ENCODE data around the gene ITGBL1. TPM values are rescaled to one million over a fixed set of nuclear protein-coding genes. Genes with fewer than 3 reads are reported as not detected.

Gene ITGBL1
- total and polyA plus RNA-seq, 2 donors: 0.38 to 2.7 TPM

DNA sequence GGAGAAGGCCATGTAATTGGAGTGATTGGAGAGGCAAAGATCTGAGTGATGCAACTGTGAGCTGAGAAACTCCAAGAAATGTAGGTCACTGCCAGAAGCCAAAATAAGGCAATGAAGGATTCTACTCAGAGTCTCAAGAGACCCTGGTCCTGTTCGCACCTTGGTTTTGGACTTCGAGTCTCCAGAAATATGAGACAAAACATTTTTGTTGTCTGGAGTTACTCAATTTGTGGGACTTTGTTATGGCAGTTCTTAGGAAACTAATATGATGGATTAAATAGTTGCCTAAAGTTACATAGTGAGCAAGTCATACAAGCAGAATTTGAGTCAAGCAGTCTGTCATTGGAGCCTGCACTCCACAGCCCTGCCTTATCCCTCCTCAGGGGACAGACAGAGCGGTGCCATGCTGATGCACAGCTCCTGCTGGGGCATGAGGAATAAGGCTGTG lies 104.2 kb downstream of the ITGBL1 start:
- WGBS: 89% methylated on average over 3 of the region's 3 CpGs
- DNase-seq (ENCODE audit: low read depth in 6 of 9, low spot score in 9 of 9): no peak
- H3K27ac ChIP-seq (ENCODE audit: low read depth in 1 of 2, low read length in 1 of 2): no peak overlapping the region
- no peaks in the 10 kb centered on the region for H3K4me1 ChIP-seq (ENCODE audit: control insufficient read depth in 2 of 2, insufficient read depth in 2 of 2, low read length in 2 of 2)
- H3K36me3 ChIP-seq (ENCODE audit: control insufficient read depth in 2 of 2, insufficient read depth in 2 of 2, low read length in 1 of 2): no peaks in the 10 kb centered on the region
- H3K27me3 ChIP-seq (ENCODE audit: control insufficient read depth in 2 of 2, insufficient read depth in 1 of 2, low read length in 1 of 2): no peaks in the 10 kb centered on the region
- no peaks in the 10 kb centered on the region for H3K9me3 ChIP-seq (ENCODE audit: control insufficient read depth in 2 of 2, insufficient read depth in 1 of 2, low read length in 1 of 2)
- H3K4me3 ChIP-seq (ENCODE audit: low read length in 2 of 2): no peak overlapping the region

DNA sequence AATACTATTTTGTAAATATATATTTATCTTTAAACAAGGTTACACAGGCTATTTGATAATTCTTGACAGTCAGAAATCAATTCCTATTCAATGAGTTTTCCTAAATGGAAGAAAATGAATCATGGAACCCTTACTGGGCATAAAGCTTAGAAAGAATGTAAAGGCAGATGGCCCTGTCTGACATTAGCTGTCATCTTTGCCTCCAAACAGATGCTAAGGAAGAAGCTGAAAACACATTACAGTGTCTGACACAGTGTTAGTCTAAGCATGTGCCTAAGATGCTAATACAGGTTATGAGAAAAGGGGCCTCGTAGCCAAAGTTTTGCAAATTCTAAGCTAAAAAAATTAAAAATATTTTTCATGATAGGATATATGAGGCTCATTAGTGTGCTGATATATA lies 112.8 kb downstream of the ITGBL1 start:
- no peak overlapping the region for H3K27ac ChIP-seq (ENCODE audit: low read depth in 1 of 2, low read length in 1 of 2)
- H3K4me1 ChIP-seq (ENCODE audit: control insufficient read depth in 2 of 2, insufficient read depth in 2 of 2, low read length in 2 of 2): no peaks in the 10 kb centered on the region
- WGBS: 90% methylated on average over 1 of the region's 1 CpG
- DNase-seq (ENCODE audit: low read depth in 6 of 9, low spot score in 9 of 9): no peak
- H3K27me3 ChIP-seq (ENCODE audit: control insufficient read depth in 2 of 2, insufficient read depth in 1 of 2, low read length in 1 of 2): no peaks in the 10 kb centered on the region
- no peaks in the 10 kb centered on the region for H3K36me3 ChIP-seq (ENCODE audit: control insufficient read depth in 2 of 2, insufficient read depth in 2 of 2, low read length in 1 of 2)
- H3K9me3 ChIP-seq (ENCODE audit: control insufficient read depth in 2 of 2, insufficient read depth in 1 of 2, low read length in 1 of 2): no peaks in the 10 kb centered on the region
- no peak overlapping the region for H3K4me3 ChIP-seq (ENCODE audit: low read length in 2 of 2)

DNA sequence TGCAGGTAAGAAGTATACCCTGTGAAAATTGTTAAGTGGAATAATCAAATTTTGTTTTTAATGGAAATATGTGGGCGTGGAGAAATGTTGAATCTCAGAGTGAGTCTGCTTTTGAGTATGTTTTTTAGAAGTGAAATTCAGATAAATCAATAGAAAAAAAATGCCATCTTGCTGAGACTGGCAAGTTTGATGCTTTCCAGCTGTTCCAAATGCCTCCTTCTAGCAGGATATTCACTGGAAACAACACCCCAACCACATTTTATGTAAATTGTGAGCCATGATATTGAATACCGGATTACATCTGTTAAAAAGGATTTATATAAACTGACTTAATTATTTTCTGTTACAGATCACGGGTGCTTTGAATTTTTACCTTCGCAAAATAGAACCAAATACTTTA lies 115.4 kb downstream of the ITGBL1 start:
- no peak overlapping the region for H3K4me3 ChIP-seq (ENCODE audit: low read length in 2 of 2)
- WGBS: 92% methylated on average over 4 of the region's 4 CpGs
- no peaks in the 10 kb centered on the region for H3K9me3 ChIP-seq (ENCODE audit: control insufficient read depth in 2 of 2, insufficient read depth in 1 of 2, low read length in 1 of 2)
- no peaks in the 10 kb centered on the region for H3K4me1 ChIP-seq (ENCODE audit: control insufficient read depth in 2 of 2, insufficient read depth in 2 of 2, low read length in 2 of 2)
- H3K36me3 ChIP-seq (ENCODE audit: control insufficient read depth in 2 of 2, insufficient read depth in 2 of 2, low read length in 1 of 2): no peaks in the 10 kb centered on the region
- no peak for DNase-seq (ENCODE audit: low read depth in 6 of 9, low spot score in 9 of 9)
- no peak overlapping the region for H3K27ac ChIP-seq (ENCODE audit: low read depth in 1 of 2, low read length in 1 of 2)
- no peaks in the 10 kb centered on the region for H3K27me3 ChIP-seq (ENCODE audit: control insufficient read depth in 2 of 2, insufficient read depth in 1 of 2, low read length in 1 of 2)

DNA sequence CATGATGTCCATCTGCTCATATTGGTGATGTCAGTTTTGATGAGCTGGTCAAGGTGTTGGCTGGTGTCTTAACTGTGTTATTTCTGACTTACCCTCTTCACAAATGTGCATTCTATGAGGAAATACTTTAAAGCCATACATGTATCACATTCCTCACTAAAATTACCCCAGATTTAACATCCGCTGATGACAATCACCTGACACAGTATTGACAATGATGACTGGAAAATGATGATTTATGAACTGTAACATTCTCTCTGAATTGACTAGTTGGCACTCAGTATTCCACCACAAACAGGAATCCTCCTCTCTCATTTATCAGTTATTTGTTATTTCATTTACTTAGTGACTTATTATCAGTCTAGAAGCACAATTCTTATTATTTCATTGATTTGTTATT lies 117.3 kb downstream of the ITGBL1 start:
- H3K4me3 ChIP-seq (ENCODE audit: low read length in 2 of 2): no peak overlapping the region
- H3K27me3 ChIP-seq (ENCODE audit: control insufficient read depth in 2 of 2, insufficient read depth in 1 of 2, low read length in 1 of 2): no peaks in the 10 kb centered on the region
- no peaks in the 10 kb centered on the region for H3K9me3 ChIP-seq (ENCODE audit: control insufficient read depth in 2 of 2, insufficient read depth in 1 of 2, low read length in 1 of 2)
- no peak overlapping the region for H3K27ac ChIP-seq (ENCODE audit: low read depth in 1 of 2, low read length in 1 of 2)
- WGBS: 94% methylated on average over 1 of the region's 1 CpG
- H3K4me1 ChIP-seq (ENCODE audit: control insufficient read depth in 2 of 2, insufficient read depth in 2 of 2, low read length in 2 of 2): no peaks in the 10 kb centered on the region
- H3K36me3 ChIP-seq (ENCODE audit: control insufficient read depth in 2 of 2, insufficient read depth in 2 of 2, low read length in 1 of 2): no peaks in the 10 kb centered on the region
- DNase-seq (ENCODE audit: low read depth in 6 of 9, low spot score in 9 of 9): no peak

DNA sequence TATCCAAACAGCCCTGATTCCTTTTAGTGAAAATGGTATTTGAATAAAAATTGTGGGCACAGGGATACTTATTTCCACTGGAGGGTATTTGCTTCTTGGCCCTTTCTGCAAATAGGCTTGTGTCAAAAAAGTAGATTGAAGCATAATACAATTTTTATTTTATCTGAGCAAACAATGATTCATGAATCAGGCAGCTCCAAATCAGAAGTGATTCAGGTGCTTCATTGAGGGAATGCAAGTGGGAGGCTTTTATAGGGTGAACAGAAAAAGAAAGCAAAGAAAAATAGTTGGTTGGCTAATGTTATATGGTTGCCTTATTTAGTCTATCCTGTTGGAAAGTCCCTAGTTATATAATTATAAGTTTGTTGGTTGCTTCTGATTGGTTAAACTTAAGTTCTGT lies 117.9 kb downstream of the ITGBL1 start:
- no peaks in the 10 kb centered on the region for H3K4me1 ChIP-seq (ENCODE audit: control insufficient read depth in 2 of 2, insufficient read depth in 2 of 2, low read length in 2 of 2)
- H3K4me3 ChIP-seq (ENCODE audit: low read length in 2 of 2): no peak overlapping the region
- no peaks in the 10 kb centered on the region for H3K27me3 ChIP-seq (ENCODE audit: control insufficient read depth in 2 of 2, insufficient read depth in 1 of 2, low read length in 1 of 2)
- H3K27ac ChIP-seq (ENCODE audit: low read depth in 1 of 2, low read length in 1 of 2): no peak overlapping the region
- no peaks in the 10 kb centered on the region for H3K36me3 ChIP-seq (ENCODE audit: control insufficient read depth in 2 of 2, insufficient read depth in 2 of 2, low read length in 1 of 2)
- no peak for DNase-seq (ENCODE audit: low read depth in 6 of 9, low spot score in 9 of 9)
- no peaks in the 10 kb centered on the region for H3K9me3 ChIP-seq (ENCODE audit: control insufficient read depth in 2 of 2, insufficient read depth in 1 of 2, low read length in 1 of 2)

DNA sequence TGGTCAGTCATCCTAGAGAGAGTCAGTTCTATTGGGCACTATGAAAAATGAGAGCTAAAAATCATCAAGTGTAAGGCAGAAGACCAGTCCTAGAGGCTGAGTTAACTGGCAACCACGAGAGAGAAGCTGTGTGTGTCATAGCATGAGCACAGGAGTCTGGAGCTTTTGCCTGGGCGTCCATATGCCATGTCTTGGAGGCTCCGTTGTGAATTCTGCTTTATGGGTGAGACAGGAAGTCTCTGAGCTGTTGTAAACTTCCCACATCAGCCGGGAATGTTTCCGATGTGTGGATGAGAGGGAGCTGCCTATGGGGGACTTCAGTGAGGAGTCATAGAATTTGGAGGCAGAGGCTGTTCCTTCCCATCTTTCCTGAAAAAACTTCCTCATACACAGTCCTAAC lies 120.0 kb downstream of the ITGBL1 start:
- no peaks in the 10 kb centered on the region for H3K9me3 ChIP-seq (ENCODE audit: control insufficient read depth in 2 of 2, insufficient read depth in 1 of 2, low read length in 1 of 2)
- DNase-seq (ENCODE audit: low read depth in 6 of 9, low spot score in 9 of 9): no peak
- WGBS: 42% methylated on average over 5 of the region's 5 CpGs
- H3K27ac ChIP-seq (ENCODE audit: low read depth in 1 of 2, low read length in 1 of 2): no peak overlapping the region
- no peaks in the 10 kb centered on the region for H3K4me1 ChIP-seq (ENCODE audit: control insufficient read depth in 2 of 2, insufficient read depth in 2 of 2, low read length in 2 of 2)
- H3K36me3 ChIP-seq (ENCODE audit: control insufficient read depth in 2 of 2, insufficient read depth in 2 of 2, low read length in 1 of 2): no peaks in the 10 kb centered on the region
- H3K27me3 ChIP-seq (ENCODE audit: control insufficient read depth in 2 of 2, insufficient read depth in 1 of 2, low read length in 1 of 2): no peaks in the 10 kb centered on the region
- no peak overlapping the region for H3K4me3 ChIP-seq (ENCODE audit: low read length in 2 of 2)

DNA sequence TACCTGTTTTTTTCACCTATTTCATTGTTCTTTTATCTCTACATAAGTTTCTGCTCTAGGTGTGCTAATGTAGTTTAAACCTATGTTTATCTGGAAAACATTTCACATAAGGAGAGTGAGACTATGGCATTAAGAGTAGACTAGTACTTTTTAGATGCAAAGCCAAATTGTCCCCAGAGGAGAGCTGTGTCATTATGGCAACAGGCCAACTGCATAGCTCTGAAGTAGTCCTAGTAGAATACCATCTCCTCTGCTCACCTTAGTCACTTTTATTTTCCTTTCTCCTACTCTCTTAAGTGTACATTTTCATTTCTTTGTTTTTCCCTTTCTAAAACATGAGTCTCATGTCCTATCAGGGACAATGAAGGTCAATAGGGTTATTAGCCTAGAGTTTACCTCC lies 123.1 kb downstream of the ITGBL1 start:
- Histone ChIP-seq H3K4me3 (ENCODE audit: low read length in 2 of 2) (no peak overlapping the region), H3K36me3 (ENCODE audit: control insufficient read depth in 2 of 2, insufficient read depth in 2 of 2, low read length in 1 of 2) (no peaks in the 10 kb centered on the region), H3K9me3 (ENCODE audit: control insufficient read depth in 2 of 2, insufficient read depth in 1 of 2, low read length in 1 of 2) (no peaks in the 10 kb centered on the region), H3K4me1 (ENCODE audit: control insufficient read depth in 2 of 2, insufficient read depth in 2 of 2, low read length in 2 of 2) (no peaks in the 10 kb centered on the region), H3K27ac (ENCODE audit: low read depth in 1 of 2, low read length in 1 of 2) (no peak overlapping the region), H3K27me3 (ENCODE audit: control insufficient read depth in 2 of 2, insufficient read depth in 1 of 2, low read length in 1 of 2) (no peaks in the 10 kb centered on the region)
- no peak for DNase-seq (ENCODE audit: low read depth in 6 of 9, low spot score in 9 of 9)

DNA sequence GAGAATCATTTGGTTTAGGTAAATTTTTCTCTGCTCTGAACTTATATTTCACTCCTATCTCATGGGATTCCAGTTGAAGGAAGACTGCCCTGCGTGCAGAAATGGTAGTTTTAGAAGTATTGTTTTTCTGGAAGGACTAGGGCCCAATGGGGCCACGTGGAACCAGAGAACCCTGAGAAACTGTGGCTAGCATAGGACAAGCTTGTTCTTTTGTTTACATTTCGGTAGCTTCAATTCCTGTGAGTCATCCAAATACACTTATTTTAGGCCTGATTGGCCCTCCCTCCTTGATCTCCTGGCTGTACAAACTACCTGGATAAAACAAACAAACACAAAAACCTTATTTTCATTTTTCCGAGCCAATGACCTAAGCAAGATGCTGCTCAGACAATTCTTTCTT lies 124.0 kb downstream of the ITGBL1 start:
- H3K27ac ChIP-seq (ENCODE audit: low read depth in 1 of 2, low read length in 1 of 2): no peak overlapping the region
- no peak overlapping the region for H3K4me3 ChIP-seq (ENCODE audit: low read length in 2 of 2)
- no peaks in the 10 kb centered on the region for H3K9me3 ChIP-seq (ENCODE audit: control insufficient read depth in 2 of 2, insufficient read depth in 1 of 2, low read length in 1 of 2)
- no peak for DNase-seq (ENCODE audit: low read depth in 6 of 9, low spot score in 9 of 9)
- H3K27me3 ChIP-seq (ENCODE audit: control insufficient read depth in 2 of 2, insufficient read depth in 1 of 2, low read length in 1 of 2): no peaks in the 10 kb centered on the region
- no peaks in the 10 kb centered on the region for H3K4me1 ChIP-seq (ENCODE audit: control insufficient read depth in 2 of 2, insufficient read depth in 2 of 2, low read length in 2 of 2)
- 79% methylated on average over 4 of the region's 4 CpGs for WGBS
- no peaks in the 10 kb centered on the region for H3K36me3 ChIP-seq (ENCODE audit: control insufficient read depth in 2 of 2, insufficient read depth in 2 of 2, low read length in 1 of 2)

DNA sequence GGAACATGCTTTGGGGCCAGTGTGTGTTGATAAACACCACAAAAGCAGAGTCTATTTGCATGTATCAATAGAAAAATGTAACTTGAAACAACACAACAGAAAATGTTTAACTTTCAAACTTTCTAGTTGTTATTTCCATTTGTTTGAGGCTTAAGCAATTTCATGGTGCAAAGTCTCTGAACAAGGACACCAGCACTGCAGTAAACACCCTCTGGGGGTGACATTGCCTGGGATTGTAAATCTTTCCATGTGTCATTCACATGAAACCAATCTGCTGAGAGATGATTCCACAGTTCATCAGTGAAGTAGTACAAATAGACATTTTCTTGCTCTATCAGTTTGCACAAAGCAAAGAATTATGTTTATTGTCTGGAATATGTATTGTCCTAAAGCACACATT lies 124.5 kb downstream of the ITGBL1 start:
- Histone ChIP-seq H3K36me3 (ENCODE audit: control insufficient read depth in 2 of 2, insufficient read depth in 2 of 2, low read length in 1 of 2) (no peaks in the 10 kb centered on the region), H3K4me1 (ENCODE audit: control insufficient read depth in 2 of 2, insufficient read depth in 2 of 2, low read length in 2 of 2) (no peaks in the 10 kb centered on the region), H3K27ac (ENCODE audit: low read depth in 1 of 2, low read length in 1 of 2) (no peak overlapping the region)

DNA sequence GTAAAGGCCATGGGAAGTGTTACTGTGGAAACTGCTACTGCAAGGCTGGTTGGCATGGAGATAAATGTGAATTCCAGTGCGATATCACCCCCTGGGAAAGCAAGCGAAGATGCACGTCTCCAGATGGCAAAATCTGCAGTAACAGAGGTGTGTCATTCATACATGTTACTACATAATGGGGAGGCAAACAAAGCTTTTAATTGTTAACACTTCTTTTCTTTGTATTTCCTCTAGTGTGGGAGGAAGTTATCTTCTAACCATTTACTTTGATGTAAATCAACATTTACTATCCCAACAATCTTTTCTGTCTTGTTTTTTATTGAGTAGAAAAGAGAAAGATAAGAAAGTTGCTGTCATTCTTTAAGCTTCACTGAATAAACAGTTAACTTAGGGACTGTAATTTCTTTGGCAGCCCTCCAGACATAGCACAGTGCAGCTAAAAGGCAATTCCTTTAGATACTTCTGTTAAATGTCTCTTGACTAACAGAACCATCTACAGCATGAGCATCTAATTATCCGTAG lies 126.9 kb downstream of the ITGBL1 start:
- Histone ChIP-seq H3K27me3 (ENCODE audit: control insufficient read depth in 2 of 2, insufficient read depth in 1 of 2, low read length in 1 of 2) (no peaks in the 10 kb centered on the region), H3K36me3 (ENCODE audit: control insufficient read depth in 2 of 2, insufficient read depth in 2 of 2, low read length in 1 of 2) (no peaks in the 10 kb centered on the region), H3K27ac (ENCODE audit: low read depth in 1 of 2, low read length in 1 of 2) (no peak overlapping the region), H3K9me3 (ENCODE audit: control insufficient read depth in 2 of 2, insufficient read depth in 1 of 2, low read length in 1 of 2) (no peaks in the 10 kb centered on the region), H3K4me3 (ENCODE audit: low read length in 2 of 2) (no peak overlapping the region), H3K4me1 (ENCODE audit: control insufficient read depth in 2 of 2, insufficient read depth in 2 of 2, low read length in 2 of 2) (no peaks in the 10 kb centered on the region)
- DNase-seq (ENCODE audit: low read depth in 6 of 9, low spot score in 9 of 9): no peak
- WGBS: 71% methylated on average over 4 of the region's 4 CpGs

More for the DNA sequence above, 124.5 kb downstream of the ITGBL1 start:
- H3K9me3 ChIP-seq (ENCODE audit: control insufficient read depth in 2 of 2, insufficient read depth in 1 of 2, low read length in 1 of 2): no peaks in the 10 kb centered on the region
- no peak for DNase-seq (ENCODE audit: low read depth in 6 of 9, low spot score in 9 of 9)
- H3K27me3 ChIP-seq (ENCODE audit: control insufficient read depth in 2 of 2, insufficient read depth in 1 of 2, low read length in 1 of 2): no peaks in the 10 kb centered on the region
- H3K4me3 ChIP-seq (ENCODE audit: low read length in 2 of 2): no peak overlapping the region
